B cell (primary cell): Measurements from ENCODE around the gene TM6SF1. TPM values are rescaled to one million over a fixed set of nuclear protein-coding genes. Genes with fewer than 3 reads are reported as not detected.

Source experiments
- ATAC-seq: fragments of 200-7000 bp; cut with Tn5 transposase; one replicate; pipeline ENCODE4 v1.10.0; 2021; ENCODE audit warnings: low read depth, mild to moderate bottlenecking, moderate number of reproducible peaks, moderate library complexity
- CTCF ChIA-PET: fragments of 350-600 bp; sonication (Branson Sonifier 250); formaldehyde crosslinking; loops from one replicate; lab custom pipeline; 2021; ENCODE audit warnings: antibody characterized with exemption, inconsistent platforms; lab: Charles Lee
- POLR2A ChIA-PET: fragments of 350-600 bp; sonication (Branson Sonifier 250); formaldehyde crosslinking; loops from one replicate; lab custom pipeline; 2021; ENCODE audit warnings: antibody characterized with exemption; lab: Charles Lee
- DNase-seq: peaks from one replicate; pipeline ENCODE4 v3.0.0; 2013
- H2AFZ ChIP-seq: 2 replicates; pipeline ENCODE4 v1.6.1; 2012; ENCODE audit warnings: mild to moderate bottlenecking, low read depth, low read length; ENCODE audit not compliant: insufficient read depth, poor library complexity, severe bottlenecking
- H3K27ac ChIP-seq, 2 donors: 1 replicate in 1 of 2; 2 replicates in 1 of 2; pipeline ENCODE4 v1.5.1; 2012 to 2013; ENCODE audit warnings: low read length in 2 of 2, mild to moderate bottlenecking in 2 of 2, moderate library complexity in 1 of 2
- H3K27me3 ChIP-seq, 4 experiments: fragments of 200-600 bp in 1 of 4; sonication (generic) in 1 of 4; replicated peaks in 1 of 4; 1 replicate in 2 of 4; 2 replicates in 2 of 4; pipeline versions ENCODE4 v1.6.1 to v1.7.0; 2013 to 2016; ENCODE audit warnings: low read length in 3 of 4, mild to moderate bottlenecking in 2 of 4, mixed read lengths in 1 of 4, moderate library complexity in 1 of 4; ENCODE audit not compliant: insufficient read depth in 4 of 4, control insufficient read depth in 3 of 4; ENCODE audit errors: control extremely low read depth in 1 of 4
- H3K36me3 ChIP-seq, 2 experiments: replicated peaks in 1 of 2; 1 replicate in 1 of 2; 2 replicates in 1 of 2; pipeline versions ENCODE4 v1.6.1 to v1.7.1; 2013; ENCODE audit warnings: low read length in 1 of 2; ENCODE audit not compliant: insufficient read depth in 2 of 2, control insufficient read depth in 1 of 2; ENCODE audit errors: control extremely low read depth in 1 of 2, extremely low read depth in 1 of 2
- H3K4me1 ChIP-seq, 2 donors: fragments of 200-600 bp in 1 of 2; sonication (generic) in 1 of 2; 1 replicate in 1 of 2; 2 replicates in 1 of 2; pipeline versions ENCODE4 v1.5.1 to v1.6.1; 2013 to 2017; ENCODE audit warnings: low read length in 2 of 2; ENCODE audit not compliant: control insufficient read depth in 2 of 2, insufficient read depth in 2 of 2
- H3K4me2 ChIP-seq: replicated peaks from 2 replicates; pipeline ENCODE3; 2012; ENCODE audit warnings: mild to moderate bottlenecking, low read depth, low read length; ENCODE audit not compliant: poor library complexity, severe bottlenecking
- H3K4me3 ChIP-seq, 5 experiments: fragments of 200-600 bp in 1 of 5; sonication (generic) in 1 of 5; 1 replicate in 3 of 5; 2 replicates in 2 of 5; pipeline versions ENCODE4 v1.5.1 to v1.7.0; 2011 to 2016; ENCODE audit warnings: low read length in 4 of 5, mild to moderate bottlenecking in 4 of 5, low read depth in 2 of 5, control low read depth in 1 of 5, moderate library complexity in 1 of 5; ENCODE audit not compliant: insufficient read depth in 1 of 5; ENCODE audit errors: control extremely low read depth in 1 of 5, extremely low read depth in 1 of 5
- H3K79me2 ChIP-seq: fragments of 200-600 bp; sonication (generic); one replicate; pipeline ENCODE4 v1.6.0; 2016; ENCODE audit warnings: low read length; ENCODE audit not compliant: control insufficient read depth, insufficient read depth
- H3K9ac ChIP-seq: fragments of 200-600 bp; sonication (generic); 2 replicates; pipeline ENCODE4 v1.6.1; 2017; ENCODE audit warnings: mild to moderate bottlenecking, low read length, moderate library complexity
- H3K9me3 ChIP-seq, 3 donors: one replicate each; pipeline versions ENCODE4 v1.6.1 to v1.7.1; 2013; ENCODE audit warnings: low read length in 2 of 3; ENCODE audit not compliant: control insufficient read depth in 2 of 3, insufficient read depth in 1 of 3; ENCODE audit errors: control extremely low read depth in 1 of 3
- H4K20me1 ChIP-seq: 2 replicates; pipeline ENCODE4 v1.6.0; 2012; ENCODE audit warnings: mild to moderate bottlenecking, low read length; ENCODE audit not compliant: insufficient read depth, control insufficient read depth, poor library complexity, severe bottlenecking
- H3K27ac Mint-ChIP-seq: one replicate; pipeline ENCODE4 v1.8.0; 2021; ENCODE audit warnings: mixed read lengths
- H3K27me3 Mint-ChIP-seq: one replicate; pipeline ENCODE4 v1.8.0; 2021; ENCODE audit warnings: mixed read lengths
- H3K4me1 Mint-ChIP-seq: one replicate; pipeline ENCODE4 v1.8.0; 2021; ENCODE audit warnings: mixed read lengths
- H3K4me3 Mint-ChIP-seq: one replicate; pipeline ENCODE4 v1.8.0; 2021; ENCODE audit warnings: mixed read lengths
- H3K9me3 Mint-ChIP-seq: one replicate; pipeline ENCODE4 v1.8.0; 2022; ENCODE audit warnings: mixed read lengths; ENCODE audit not compliant: insufficient read depth
- CTCF ChIP-seq: fragments of 200-600 bp; IDR thresholded peaks from one replicate; pipeline ENCODE4 v1.8.0; 2022; ENCODE audit warnings: antibody characterized with exemption, mild to moderate bottlenecking
- EZH2 ChIP-seq: IDR thresholded peaks from 2 replicates; pipeline ENCODE4 v1.6.1; 2012; ENCODE audit warnings: borderline replicate concordance, low read depth, mild to moderate bottlenecking, moderate library complexity, low read length; ENCODE audit not compliant: insufficient read depth, poor library complexity, severe bottlenecking
- WGBS: methylation state at CpG from one replicate; pipeline ENCODE4 v1.1.5; 2013; ENCODE audit warnings: missing lambda C conversion rate; ENCODE audit not compliant: insufficient coverage; 5-methylcytosine and 5-hydroxymethylcytosine counted together
- intact Hi-C: fragments of 100-400 bp; cut with micrococcal nuclease; formaldehyde crosslinking; loops from one replicate; pipeline ENCODE4 v1.10.0; 2022
- polyA plus RNA-seq: library from polyadenylated mRNA; depleted of rRNA; stranded (reverse); fragments of >200 nt; gene quantifications from 2 replicates; pipeline ENCODE4 v1.2.3, GENCODE V29; 2012
- total RNA-seq, 2 donors: library from RNA; stranded (reverse); fragments of 120-200 nt in 1 of 2; gene quantifications; 1 replicate in 1 of 2; 2 replicates in 1 of 2; pipeline versions ENCODE4 v1.2.3 to v1.2.4, GENCODE V29; 2013 to 2022

TM6SF1 gene
- total and polyA plus RNA-seq, 2 donors (not counting 1 experiment from before 2014, with no cell fraction given): 1.1 to 1.6 TPM

GRCh38 chr15:83170474-83171165 lies 63.2 kb downstream of the TM6SF1 start:
- Histone ChIP-seq H4K20me1 (no peaks in the 10 kb centered on the region), H2AFZ (no peak overlapping the region), H3K9ac (no peak overlapping the region), H3K9me3 (peaks cover 1 to 4% (median 3%) of the 10 kb centered on the region in 3 donors), H3K27ac (no peak overlapping the region), H3K4me1 (no peaks in the 10 kb centered on the region), H3K4me2 (no peak overlapping the region), H3K36me3 (no peaks in the 10 kb centered on the region), H3K79me2 (no peaks in the 10 kb centered on the region), H3K27me3 (no peaks in the 10 kb centered on the region), H3K4me3 (no peak overlapping the region)
- ATAC-seq: no peak
- POLR2A ChIA-PET: no interaction called here
- H3K9me3 Mint-ChIP-seq: peaks cover 9% of the 10 kb centered on the region
- CTCF ChIA-PET: no interaction called here
- intact Hi-C loops: no loop called here
- peaks cover 15% of the 10 kb centered on the region for H3K27me3 Mint-ChIP-seq
- H3K4me3 Mint-ChIP-seq: no peak overlapping the region
- H3K27ac Mint-ChIP-seq: no peak overlapping the region
- DNase-seq: no peak
- no CpG with 5 or more reads among the region's 4 CpGs for WGBS
- no peak for TF ChIP-seq CTCF
- no peak for TF ChIP-seq EZH2
- H3K4me1 Mint-ChIP-seq: no peaks in the 10 kb centered on the region

- H3K27me3 Mint-ChIP-seq: peaks cover 5% of the 10 kb centered on the region
- H3K27ac Mint-ChIP-seq: no peak overlapping the region
- no peak overlapping the region for H3K4me2 ChIP-seq
- POLR2A ChIA-PET: no interaction called here
- no peaks in the 10 kb centered on the region for H3K4me1 Mint-ChIP-seq
- TF ChIP-seq EZH2 (no peak), CTCF (no peak)
- peaks cover 2% of the 10 kb centered on the region for H3K9me3 Mint-ChIP-seq
- CTCF ChIA-PET: no interaction called here
- intact Hi-C loops: no loop called here
- H3K9ac ChIP-seq: no peak overlapping the region
- no peak overlapping the region for H3K4me3 Mint-ChIP-seq
- no CpG with 5 or more reads among the region's 1 CpG for WGBS
- H3K4me1 ChIP-seq: no peaks in the 10 kb centered on the region
- ATAC-seq (no peak), DNase-seq (no peak)
- H3K9me3 ChIP-seq: no peaks in the 10 kb centered on the region
- H3K27ac ChIP-seq: no peak overlapping the region
- no peaks in the 10 kb centered on the region for H3K79me2 ChIP-seq
- no peak overlapping the region for H3K4me3 ChIP-seq
- H3K36me3 ChIP-seq: no peaks in the 10 kb centered on the region
- H4K20me1 ChIP-seq: no peaks in the 10 kb centered on the region
- H3K27me3 ChIP-seq: no peaks in the 10 kb centered on the region
- no peak overlapping the region for H2AFZ ChIP-seq
These were observed 67.4 kb downstream of the TM6SF1 start for GRCh38 chr15:83174891-83175290.
